GM18507 (cell line): ENCODE data around the gene FXYD6.

Experiments
- DNase-seq: peaks from one replicate; pipeline ENCODE4 v3.0.0; 2011; ENCODE audit warnings: low read depth; ENCODE audit not compliant: insufficient read length; ENCODE audit errors: extremely low spot score
- FAIRE-seq: peaks from 2 replicates; lab custom pipeline; 2011; peaks lifted over from hg19 to GRCh38; lab: Jason Lieb, UNC

The FXYD6 gene

GRCh38 chr11:117857734-117858414 is 18.6 kb downstream of the FXYD6 start:
- FAIRE-seq (no peak), DNase-seq (no peak)

DNA sequence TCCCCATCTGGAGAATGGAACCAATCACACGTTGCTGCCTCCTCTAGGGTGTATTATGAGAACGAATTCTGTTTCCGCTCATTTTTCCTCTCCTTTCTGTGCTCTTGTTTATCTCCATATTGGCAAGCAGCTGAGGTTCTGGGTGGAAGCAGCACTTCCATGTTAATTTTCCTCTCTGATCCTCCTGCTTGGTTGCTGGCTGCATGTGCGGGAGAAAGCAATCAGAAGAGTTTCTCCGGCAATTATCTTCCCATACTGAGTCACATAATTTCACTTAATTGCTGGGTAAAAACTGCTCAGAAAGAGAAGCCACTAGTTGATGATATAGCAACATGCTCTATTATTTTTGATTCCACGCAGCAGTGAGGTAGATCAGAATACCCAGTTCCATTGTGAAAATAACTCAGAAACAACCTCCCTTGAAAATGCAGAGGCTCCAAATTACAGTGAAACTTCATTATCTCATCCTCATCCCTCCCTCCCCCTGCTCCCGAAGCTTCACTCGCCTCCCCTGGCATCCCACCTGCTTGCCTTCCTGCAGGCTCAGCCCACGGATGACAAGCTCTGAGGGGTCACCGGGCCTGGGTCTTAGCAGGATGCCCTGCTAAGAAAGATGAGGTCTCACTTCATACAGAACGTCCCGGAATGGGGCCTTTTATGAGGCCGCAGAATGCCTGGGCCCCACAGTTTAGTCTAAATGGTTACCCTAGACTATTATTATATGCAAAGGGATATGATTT is 20.4 kb downstream of the FXYD6 start:
- no peak for DNase-seq
- no peak for FAIRE-seq

GRCh38 chr11:117855186-117855845 is 21.1 kb downstream of the FXYD6 start:
- no peak for DNase-seq
- FAIRE-seq: no peak

DNA sequence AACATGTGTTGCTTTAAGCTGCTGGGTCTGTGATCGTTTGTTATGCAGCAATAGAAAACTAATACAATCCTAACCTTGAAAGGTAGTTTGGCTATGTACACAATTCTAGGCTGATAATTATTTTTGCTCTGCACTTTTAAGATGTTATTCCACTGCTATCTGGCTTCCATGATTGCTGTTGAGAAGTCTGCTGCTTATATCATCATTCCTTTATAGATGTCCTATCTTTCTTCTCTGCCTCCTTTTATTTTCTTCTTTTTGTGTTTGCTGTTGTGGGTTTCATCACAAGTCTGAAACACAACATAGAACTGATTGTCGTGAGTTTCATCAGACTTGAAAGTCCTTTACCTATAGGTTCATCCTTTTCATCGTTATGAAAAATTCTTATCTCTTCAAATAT is 24.1 kb downstream of the FXYD6 start:
- no peak for FAIRE-seq

GRCh38 chr11:117851852-117852251 is 24.6 kb downstream of the FXYD6 start:
- FAIRE-seq: no peak
- DNase-seq: no peak

More for the DNA sequence above, 24.1 kb downstream of the FXYD6 start:
- DNase-seq: no peak

- no peak for DNase-seq
- no peak for FAIRE-seq
These were observed 25.4 kb downstream of the FXYD6 start for GRCh38 chr11:117851106-117851505.

GRCh38 chr11:117849781-117850414 is 26.6 kb downstream of the FXYD6 start:
- DNase-seq (no peak), FAIRE-seq (no peak)

DNA sequence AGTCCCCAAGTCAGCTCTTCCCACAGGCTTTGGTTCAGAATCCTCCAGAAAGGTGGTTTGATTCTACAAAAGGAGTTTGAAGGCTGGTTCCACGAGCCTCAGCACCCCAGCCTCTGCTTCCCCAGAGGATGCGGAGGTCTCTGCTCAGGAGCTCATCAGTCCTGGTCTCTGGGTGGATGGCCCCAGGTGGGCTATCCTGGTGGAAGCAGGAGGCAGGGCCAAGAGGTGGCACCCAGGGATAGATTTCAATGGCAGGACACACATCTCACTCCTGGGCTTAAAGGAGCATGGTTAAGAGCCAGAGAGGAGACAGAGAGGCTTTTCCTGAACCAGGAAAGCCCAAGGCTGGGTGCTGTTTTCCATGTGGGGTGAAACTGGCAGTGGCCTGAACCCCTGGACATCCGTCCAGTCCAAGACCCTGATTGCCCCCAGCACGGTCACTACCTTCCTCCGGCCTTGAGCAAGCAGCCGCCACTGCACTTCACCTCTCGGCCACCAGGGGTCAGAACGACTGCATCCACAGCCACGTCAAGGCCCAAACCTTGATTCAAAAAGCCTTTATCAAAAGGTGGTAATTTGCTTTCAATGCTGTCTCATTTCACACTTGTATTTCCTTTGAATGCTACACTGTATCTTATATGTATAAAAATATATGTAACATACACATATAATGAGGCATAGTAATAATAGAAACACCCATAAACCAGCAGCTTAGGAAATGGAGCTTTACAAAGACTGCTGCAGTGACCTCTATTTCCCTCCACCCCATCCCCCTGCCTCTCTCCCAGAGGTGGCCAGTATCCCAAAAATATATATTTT is 32.6 kb downstream of the FXYD6 start:
- DNase-seq (peak; percentile 52), FAIRE-seq (peak; percentile 85)

GRCh38 chr11:117842131-117842941 is 34.1 kb downstream of the FXYD6 start:
- FAIRE-seq (no peak), DNase-seq (no peak)

- no peak for DNase-seq
- no peak for FAIRE-seq
These were observed 34.9 kb downstream of the FXYD6 start for GRCh38 chr11:117841551-117842031.

GRCh38 chr11:117840881-117841550 is 35.4 kb downstream of the FXYD6 start:
- DNase-seq (no peak), FAIRE-seq (no peak)

- DNase-seq (no peak), FAIRE-seq (no peak)
These were observed 36.3 kb downstream of the FXYD6 start for GRCh38 chr11:117839936-117840813.

- FAIRE-seq: no peak
- no peak for DNase-seq
These were observed 37.0 kb downstream of the FXYD6 start for GRCh38 chr11:117839380-117839881.

- DNase-seq: no peak
- FAIRE-seq: no peak
These were observed 37.6 kb downstream of the FXYD6 start for GRCh38 chr11:117838901-117839300.

DNA sequence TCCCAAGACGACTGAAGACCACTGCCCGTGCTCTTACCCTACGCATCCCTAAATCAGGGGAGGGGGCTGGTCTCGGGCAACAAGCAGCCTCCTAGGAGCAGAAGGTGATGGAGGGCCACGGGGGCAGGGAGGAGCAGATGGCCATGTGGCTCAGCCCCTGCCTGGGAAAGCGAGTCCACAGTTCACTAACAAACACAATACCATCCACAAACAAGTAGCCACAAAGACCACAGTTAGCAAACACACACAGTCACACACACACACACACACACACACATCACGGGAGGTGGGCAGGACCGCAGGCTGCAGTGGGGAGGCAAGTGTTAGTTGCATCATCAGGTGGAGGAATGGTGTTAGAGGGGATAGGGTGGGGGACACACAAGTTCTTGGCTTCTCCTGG is 38.7 kb downstream of the FXYD6 start:
- no peak for DNase-seq
- no peak for FAIRE-seq

DNA sequence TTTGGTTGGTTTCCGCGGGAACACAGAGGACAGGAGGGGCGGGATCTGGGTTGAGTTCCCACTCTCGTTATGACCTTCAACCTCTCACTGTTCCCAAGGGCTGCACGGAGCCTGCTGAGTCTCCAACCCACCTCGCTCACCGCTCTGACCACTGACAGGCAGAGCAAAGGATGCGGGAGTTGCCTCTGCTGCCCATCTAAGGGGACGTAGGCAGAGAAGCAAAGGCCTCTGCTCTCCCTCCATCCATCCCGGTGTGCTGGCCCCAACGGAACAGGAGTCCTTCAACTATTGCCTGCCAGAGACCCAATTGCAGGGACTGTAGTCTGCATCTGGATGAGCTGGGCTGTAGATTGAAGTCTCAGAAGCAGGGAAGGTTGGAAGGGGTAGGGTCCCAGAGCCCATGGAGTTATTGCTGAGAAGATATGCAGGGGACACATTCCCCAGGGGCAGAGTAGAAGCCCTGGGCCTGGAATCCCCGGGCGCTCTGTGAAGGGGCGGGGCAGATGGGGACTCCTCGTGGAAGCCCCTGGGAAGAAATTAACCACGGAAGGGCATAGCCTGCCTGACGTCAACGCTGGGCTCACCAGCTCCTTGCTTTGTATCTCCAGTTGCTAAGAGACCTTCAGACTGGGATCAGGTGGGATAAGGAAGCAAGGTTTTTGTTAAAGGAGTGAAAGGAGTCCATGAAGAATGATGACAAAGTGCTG is 39.2 kb downstream of the FXYD6 start:
- DNase-seq: no peak
- no peak for FAIRE-seq
